PC-9 (cell line): Measurements from ENCODE around the gene TRABD2B. TPM values are rescaled to one million over a fixed set of nuclear protein-coding genes. Genes with fewer than 3 reads are reported as not detected.

Experiments
- BruUV-seq: library from RNA; stranded (reverse); fragments of 400-500 nt; replicated peaks from 2 replicates; lab custom pipeline; 2021; lab: Mats Ljungman, UMichigan
- CTCF ChIA-PET: fragments of 300-600 bp; sonication (Branson Sonifier 250); formaldehyde crosslinking; loops from one replicate; lab custom pipeline; 2022; ENCODE audit warnings: antibody characterized with exemption; lab: Charles Lee
- POLR2A ChIA-PET: fragments of 300-600 bp; sonication (Branson Sonifier 250); formaldehyde crosslinking; loops from one replicate; lab custom pipeline; 2022; ENCODE audit warnings: antibody characterized with exemption; ENCODE audit not compliant: unreplicated experiment; lab: Charles Lee
- DNase-seq, 2 experiments: peaks; one replicate each; pipeline versions ENCODE4 v3.0.0 to v3.0.0-alpha.2; 2015 to 2022; ENCODE audit warnings: mixed read lengths in 1 of 2
- H2AFZ ChIP-seq: fragments of 200-600 bp; sonication (generic); 2 replicates; pipeline ENCODE4 v1.8.1; 2017; ENCODE audit warnings: antibody characterized with exemption
- H3F3A ChIP-seq: fragments of 200-600 bp; sonication (generic); 2 replicates; pipeline ENCODE4 v1.8.1; 2017; ENCODE audit warnings: antibody characterized with exemption, mild to moderate bottlenecking, low read depth; ENCODE audit not compliant: insufficient read depth
- H3K27ac ChIP-seq: fragments of 200-600 bp; sonication (generic); 2 replicates; pipeline ENCODE4 v1.6.1; 2016; ENCODE audit warnings: mixed run types
- H3K27me3 ChIP-seq: fragments of 200-600 bp; sonication (generic); 2 replicates; pipeline ENCODE4 v1.6.1; 2016; ENCODE audit warnings: low read depth, mixed run types; ENCODE audit not compliant: insufficient read depth
- H3K36me3 ChIP-seq: fragments of 200-600 bp; sonication (generic); 2 replicates; pipeline ENCODE4 v1.6.1; 2016; ENCODE audit warnings: low read depth, mixed run types
- H3K4me1 ChIP-seq: fragments of 200-600 bp; sonication (generic); replicated peaks from 2 replicates; pipeline ENCODE4 v1.6.1; 2016; ENCODE audit warnings: mixed run types; ENCODE audit not compliant: insufficient read depth
- H3K4me2 ChIP-seq: fragments of 200-600 bp; sonication (generic); 2 replicates; pipeline ENCODE4 v1.6.1; 2017; ENCODE audit warnings: mixed run types
- H3K4me3 ChIP-seq: fragments of 200-600 bp; sonication (generic); 2 replicates; pipeline ENCODE4 v1.6.1; 2016; ENCODE audit warnings: mixed run types
- H3K79me2 ChIP-seq: fragments of 200-600 bp; sonication (generic); 2 replicates; pipeline ENCODE4 v1.6.1; 2017; ENCODE audit warnings: low read depth, mixed run types
- H3K9me2 ChIP-seq: fragments of 200-600 bp; sonication (generic); 2 replicates; pipeline ENCODE4 v1.8.1; 2017; ENCODE audit warnings: mild to moderate bottlenecking; ENCODE audit not compliant: insufficient read depth
- H3K9me3 ChIP-seq: fragments of 200-600 bp; sonication (generic); 2 replicates; pipeline ENCODE4 v1.8.1; 2016; ENCODE audit warnings: low read depth; ENCODE audit not compliant: insufficient read depth
- H4K20me1 ChIP-seq: fragments of 200-600 bp; sonication (generic); 2 replicates; pipeline ENCODE4 v1.8.1; 2017; ENCODE audit not compliant: insufficient read depth
- EZH2 ChIP-seq: fragments of 200-600 bp; sonication (generic); IDR thresholded peaks from 2 replicates; pipeline ENCODE4 v1.8.0; 2017; ENCODE audit warnings: antibody characterized with exemption, low read depth
- intact Hi-C: fragments of 100-400 bp; cut with micrococcal nuclease; formaldehyde crosslinking; loops from one replicate; pipeline ENCODE4 v1.10.0; 2022; ENCODE audit not compliant: unreplicated experiment
- total RNA-seq: library from RNA; stranded (reverse); gene quantifications from 2 replicates; pipeline ENCODE4 v1.2.3, GENCODE V29; 2021
- TF ChIP-seq, protein P1 (sequence below): fragments of 200-600 bp; sonication (generic); conservative IDR thresholded peaks from 2 replicates; pipeline ENCODE4 v1.6.1; 2017; ENCODE audit warnings: mixed run types, antibody characterized with exemption, mild to moderate bottlenecking, moderate library complexity

The TRABD2B gene
- total RNA-seq, 1 experiment from 2014 or later: not detected

- Histone ChIP-seq H4K20me1 (no peaks in the 10 kb centered on the region), H3K4me3 (no peak overlapping the region), H3K9me3 (no peaks in the 10 kb centered on the region), H3K27me3 (no peaks in the 10 kb centered on the region), H3K4me2 (no peak overlapping the region), H3K27ac (no peak overlapping the region), H3F3A (no peaks in the 10 kb centered on the region), H2AFZ (no peak overlapping the region), H3K36me3 (no peaks in the 10 kb centered on the region), H3K9me2 (no peaks in the 10 kb centered on the region), H3K79me2 (no peaks in the 10 kb centered on the region), H3K4me1 (no peaks in the 10 kb centered on the region)
- TF ChIP-seq, protein P1, sequence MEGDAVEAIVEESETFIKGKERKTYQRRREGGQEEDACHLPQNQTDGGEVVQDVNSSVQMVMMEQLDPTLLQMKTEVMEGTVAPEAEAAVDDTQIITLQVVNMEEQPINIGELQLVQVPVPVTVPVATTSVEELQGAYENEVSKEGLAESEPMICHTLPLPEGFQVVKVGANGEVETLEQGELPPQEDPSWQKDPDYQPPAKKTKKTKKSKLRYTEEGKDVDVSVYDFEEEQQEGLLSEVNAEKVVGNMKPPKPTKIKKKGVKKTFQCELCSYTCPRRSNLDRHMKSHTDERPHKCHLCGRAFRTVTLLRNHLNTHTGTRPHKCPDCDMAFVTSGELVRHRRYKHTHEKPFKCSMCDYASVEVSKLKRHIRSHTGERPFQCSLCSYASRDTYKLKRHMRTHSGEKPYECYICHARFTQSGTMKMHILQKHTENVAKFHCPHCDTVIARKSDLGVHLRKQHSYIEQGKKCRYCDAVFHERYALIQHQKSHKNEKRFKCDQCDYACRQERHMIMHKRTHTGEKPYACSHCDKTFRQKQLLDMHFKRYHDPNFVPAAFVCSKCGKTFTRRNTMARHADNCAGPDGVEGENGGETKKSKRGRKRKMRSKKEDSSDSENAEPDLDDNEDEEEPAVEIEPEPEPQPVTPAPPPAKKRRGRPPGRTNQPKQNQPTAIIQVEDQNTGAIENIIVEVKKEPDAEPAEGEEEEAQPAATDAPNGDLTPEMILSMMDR: no peak
- TF ChIP-seq EZH2: no peak
- BruUV-seq: no TSS peak
- CTCF ChIA-PET: no interaction called here
- POLR2A ChIA-PET: no interaction called here
- intact Hi-C loops: no loop called here
- no peak for DNase-seq
Measured at GRCh38 chr1:47756411-47756810, 240.8 kb downstream of the TRABD2B start.

GRCh38 chr1:47756006-47756405 is 241.2 kb downstream of the TRABD2B start:
- Histone ChIP-seq H2AFZ (no peak overlapping the region), H3K36me3 (no peaks in the 10 kb centered on the region), H3K4me1 (no peaks in the 10 kb centered on the region), H3K9me3 (no peaks in the 10 kb centered on the region), H3K4me3 (no peak overlapping the region), H3K27ac (no peak overlapping the region), H4K20me1 (no peaks in the 10 kb centered on the region), H3K4me2 (no peak overlapping the region), H3K27me3 (no peaks in the 10 kb centered on the region), H3K9me2 (no peaks in the 10 kb centered on the region), H3F3A (no peaks in the 10 kb centered on the region), H3K79me2 (no peaks in the 10 kb centered on the region)
- DNase-seq: no peak
- ChIA-PET POLR2A (no interaction called here), CTCF (no interaction called here)
- no peak for TF ChIP-seq EZH2
- TF ChIP-seq, protein P1: no peak
- intact Hi-C loops: no loop called here
- no TSS peak for BruUV-seq

GRCh38 chr1:47755101-47755990 is 241.8 kb downstream of the TRABD2B start:
- ChIA-PET CTCF (interaction anchor here (0.7 kb wide), 1 partner anchor 172 kb away, joined by 3 read pairs; no protein-coding TSS in a partner anchor), POLR2A (no interaction called here)
- no peaks in the 10 kb centered on the region for H4K20me1 ChIP-seq
- no peaks in the 10 kb centered on the region for H3K27me3 ChIP-seq
- BruUV-seq: no TSS peak
- H3F3A ChIP-seq: no peaks in the 10 kb centered on the region
- no peaks in the 10 kb centered on the region for H3K9me2 ChIP-seq
- no peaks in the 10 kb centered on the region for H3K4me1 ChIP-seq
- H3K27ac ChIP-seq: no peak overlapping the region
- TF ChIP-seq, protein P1: peak; percentile 72
- no peak for TF ChIP-seq EZH2
- no peak overlapping the region for H3K4me2 ChIP-seq
- no peaks in the 10 kb centered on the region for H3K36me3 ChIP-seq
- H3K9me3 ChIP-seq: no peaks in the 10 kb centered on the region
- intact Hi-C loops: no loop called here
- H3K79me2 ChIP-seq: no peaks in the 10 kb centered on the region
- H3K4me3 ChIP-seq: no peak overlapping the region
- H2AFZ ChIP-seq: no peak overlapping the region
- peak in 1 of 2 experiments; percentile 21 for DNase-seq
